Measurements from ENCODE around the gene JMJD8. TPM values are rescaled to one million over a fixed set of nuclear protein-coding genes. Genes with fewer than 3 reads are reported as not detected.
A peak's percentile ranks its signal among the peaks of the same experiment; 100 is the strongest.

The JMJD8 gene
- total RNA-seq, 1 donor from 2014 or later: 36.1 TPM

- intact Hi-C loops (cut with DNase I): no loop called here
- ATAC-seq (no peak), DNase-seq (ENCODE audit: low spot score) (no peak)
Measured at GRCh38 chr16:724188-725040, 40.3 kb upstream of the JMJD8 start.

GRCh38 chr16:723695-724094 is 39.6 kb upstream of the JMJD8 start:
- intact Hi-C loops (cut with DNase I): no loop called here
- DNase-seq (ENCODE audit: low spot score) (no peak), ATAC-seq (no peak)

GRCh38 chr16:722835-723633 is 38.9 kb upstream of the JMJD8 start:
- no peak for ATAC-seq
- intact Hi-C loops (cut with DNase I): no loop called here
- no peak for DNase-seq (ENCODE audit: low spot score)

GRCh38 chr16:721765-722540 is 37.8 kb upstream of the JMJD8 start:
- intact Hi-C loops (cut with DNase I): no loop called here
- ATAC-seq (no peak), DNase-seq (ENCODE audit: low spot score) (no peak)

GRCh38 chr16:720990-721764 is 37.0 kb upstream of the JMJD8 start, which contains the start of gene ANTKMT:
TSS of gene ANTKMT (plus strand) at chr16:721146. CDS start at chr16:721275, 129 bp downstream.
- intact Hi-C loops (cut with DNase I): no loop called here
- ATAC-seq (peak; percentile 65), DNase-seq (ENCODE audit: low spot score) (peak; percentile 86)

- DNase-seq (ENCODE audit: low spot score): peak; percentile 78
Measured at GRCh38 chr16:720447-720989, 36.4 kb upstream of the JMJD8 start.

GRCh38 chr16:719815-720446 is 35.8 kb upstream of the JMJD8 start:
- ATAC-seq: peak; percentile 4
- intact Hi-C loops (cut with DNase I): no loop called here
- no peak for DNase-seq (ENCODE audit: low spot score)

More at GRCh38 chr16:720447-720989, 36.4 kb upstream of the JMJD8 start:
- peak; percentile 44 for ATAC-seq
- intact Hi-C loops (cut with DNase I): no loop called here

GRCh38 chr16:718922-719321 is 34.8 kb upstream of the JMJD8 start:
- no peak for DNase-seq (ENCODE audit: low spot score)
- ATAC-seq: no peak
- intact Hi-C loops (cut with DNase I): no loop called here

- intact Hi-C loops (cut with DNase I): no loop called here
- DNase-seq (ENCODE audit: low spot score): no peak
- no peak for ATAC-seq
Measured at GRCh38 chr16:718389-718788, 34.3 kb upstream of the JMJD8 start.

- ATAC-seq (no peak), DNase-seq (ENCODE audit: low spot score) (no peak)
- intact Hi-C loops (cut with DNase I): no loop called here
Measured at GRCh38 chr16:717450-718245, 33.5 kb upstream of the JMJD8 start.

GRCh38 chr16:716768-717325 is 32.7 kb upstream of the JMJD8 start:
- intact Hi-C loops (cut with DNase I): no loop called here
- no peak for DNase-seq (ENCODE audit: low spot score)
- ATAC-seq: no peak

- ATAC-seq (peak; percentile 36), DNase-seq (ENCODE audit: low spot score) (peak; percentile 86)
- intact Hi-C loops (cut with DNase I): no loop called here
Measured at GRCh38 chr16:716200-716568, 32.0 kb upstream of the JMJD8 start.

GRCh38 chr16:715477-716199 is 31.5 kb upstream of the JMJD8 start:
- no peak for ATAC-seq
- intact Hi-C loops (cut with DNase I): no loop called here
- no peak for DNase-seq (ENCODE audit: low spot score)

- peak; percentile 91 for ATAC-seq
- intact Hi-C loops (cut with DNase I): no loop called here
- DNase-seq (ENCODE audit: low spot score): peak; percentile 96
Measured at GRCh38 chr16:714558-715476, 30.7 kb upstream of the JMJD8 start, which contains the start of gene METRN. TSS of gene METRN (plus strand) at chr16:715118. CDS start at chr16:715290, 172 bp downstream.

GRCh38 chr16:714079-714478 is 29.9 kb upstream of the JMJD8 start:
- no peak for ATAC-seq
- intact Hi-C loops (cut with DNase I): no loop called here
- no peak for DNase-seq (ENCODE audit: low spot score)

All from sciatic nerve (tissue), 2 donors.